Measurements from ENCODE around the gene CCDC18. TPM values are rescaled to one million over a fixed set of nuclear protein-coding genes. Genes with fewer than 3 reads are reported as not detected.
"Not testable (repeated sequence)": the region's sequence is repeated elsewhere in the genome, so short reads cannot be mapped to it uniquely, and the experiment has no call there.

Gene CCDC18
- total RNA-seq, 1 experiment from 2014 or later: 9.8 TPM

DNA sequence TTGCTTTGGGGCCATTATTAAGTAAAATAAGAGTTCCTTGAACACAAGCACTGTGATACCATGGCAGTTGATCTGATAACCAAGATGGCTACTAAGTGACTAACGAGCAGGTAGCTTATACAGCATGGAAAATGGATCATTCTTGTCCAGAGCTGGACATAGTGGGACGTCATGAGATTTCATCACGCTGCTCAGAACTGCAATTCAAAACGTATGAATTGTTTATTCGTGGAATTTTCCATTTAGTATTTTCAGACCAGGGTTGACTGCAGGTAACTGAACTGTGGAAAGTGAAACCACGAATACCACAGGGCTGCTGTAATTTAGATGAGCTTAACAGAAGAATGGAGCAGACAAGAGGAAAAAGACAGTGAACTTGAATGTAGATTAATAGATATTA lies 38.9 kb downstream of the CCDC18 start:
- DNase-seq (ENCODE audit: low spot score): no peak
- in situ Hi-C loops (cut with HindIII; ENCODE audit: low sequenced_read_pairs): no loop called here

DNA sequence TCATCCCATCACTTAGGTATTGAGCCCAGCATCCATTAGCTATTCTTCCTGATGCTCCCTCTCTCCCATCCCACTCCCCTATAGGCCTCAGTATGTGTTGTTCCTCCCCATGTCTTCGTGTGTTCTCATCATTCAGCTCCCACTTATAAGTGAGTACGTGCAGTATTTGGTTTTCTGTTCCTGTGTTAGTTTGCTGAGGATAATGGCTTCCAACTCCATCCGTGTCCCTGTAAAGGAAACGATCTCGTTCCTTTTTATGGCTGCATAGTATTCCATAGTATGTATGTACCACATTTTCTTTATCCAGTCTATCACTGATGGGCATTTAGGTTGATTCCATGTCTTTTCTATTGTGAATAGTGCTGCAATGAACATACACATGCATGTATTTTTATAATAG lies 40.2 kb downstream of the CCDC18 start:
- DNase-seq (ENCODE audit: low spot score); in situ Hi-C loops (cut with HindIII; ENCODE audit: low sequenced_read_pairs): not testable (repeated sequence)

DNA sequence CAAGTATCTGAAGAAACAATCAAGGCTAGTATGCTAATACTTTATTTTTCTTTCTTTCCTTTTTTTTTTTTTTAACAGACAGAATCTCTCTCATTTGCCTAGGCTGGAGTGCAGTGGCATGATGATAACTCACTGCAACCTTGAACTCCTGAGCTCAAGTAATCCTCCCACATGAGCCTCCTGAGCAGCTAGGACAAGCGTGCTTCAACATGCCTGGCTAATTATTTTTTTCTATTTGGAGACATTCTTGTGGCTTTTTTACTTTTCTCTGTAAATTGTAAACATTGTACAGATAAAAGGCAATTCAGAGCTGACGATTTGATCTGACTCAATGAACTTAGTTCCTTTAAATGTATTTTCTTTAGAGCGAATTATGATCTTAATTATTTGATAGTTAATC lies 41.4 kb downstream of the CCDC18 start:
- no peak for DNase-seq (ENCODE audit: low spot score)
- in situ Hi-C loops (cut with HindIII; ENCODE audit: low sequenced_read_pairs): no loop called here

DNA sequence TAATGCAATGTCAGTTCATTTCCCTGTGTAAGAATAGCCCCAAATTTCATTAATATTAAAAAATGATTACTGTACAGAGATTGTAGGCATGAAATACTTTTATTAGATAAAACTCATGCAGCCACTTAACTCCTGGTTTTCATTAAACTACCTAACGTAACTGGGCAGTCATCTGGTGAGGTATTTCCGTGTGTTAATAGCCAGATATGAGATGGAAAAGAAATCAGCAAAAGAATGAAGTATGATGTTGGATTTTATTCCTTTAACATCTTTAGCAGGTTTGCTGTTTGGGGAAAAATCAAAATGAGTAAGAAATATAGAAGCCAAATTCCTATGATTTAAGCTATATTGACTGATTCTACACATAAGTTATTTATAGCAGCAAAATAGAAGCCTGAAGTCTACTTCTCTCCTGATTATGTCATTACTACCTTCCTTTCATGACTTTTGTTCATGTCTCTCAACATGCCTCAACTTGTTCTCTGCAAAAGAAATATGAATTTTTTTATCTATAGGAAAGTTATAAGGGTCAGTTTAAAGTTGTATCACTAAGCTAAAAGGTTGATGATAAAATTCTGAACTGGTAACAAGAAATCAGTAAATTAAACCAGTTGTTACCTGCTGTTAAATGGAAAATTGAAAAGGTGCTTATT lies 42.6 kb downstream of the CCDC18 start:
- DNase-seq (ENCODE audit: low spot score): no peak
- in situ Hi-C loops (cut with HindIII; ENCODE audit: low sequenced_read_pairs): no loop called here

DNA sequence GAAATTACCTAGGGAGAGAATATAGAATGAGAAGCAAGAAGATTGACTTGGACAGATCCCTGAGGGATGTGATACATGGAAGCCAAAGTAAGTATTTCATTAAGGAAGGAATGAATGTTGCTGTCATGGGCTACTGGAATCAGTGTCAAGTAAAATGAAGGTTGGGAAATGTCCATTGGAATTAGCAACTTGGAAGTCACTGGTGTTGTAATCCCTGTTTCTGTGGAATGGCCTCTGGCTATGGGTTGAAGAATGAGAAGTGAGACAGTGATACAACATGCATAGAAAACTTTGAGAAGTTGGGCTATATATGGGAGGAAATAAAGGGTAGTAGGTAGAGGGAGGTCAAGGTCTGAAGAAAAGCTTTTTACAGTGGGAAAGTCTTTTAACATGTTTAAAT lies 54.7 kb downstream of the CCDC18 start:
- no peak for DNase-seq (ENCODE audit: low spot score)
- in situ Hi-C loops (cut with HindIII; ENCODE audit: low sequenced_read_pairs): no loop called here

DNA sequence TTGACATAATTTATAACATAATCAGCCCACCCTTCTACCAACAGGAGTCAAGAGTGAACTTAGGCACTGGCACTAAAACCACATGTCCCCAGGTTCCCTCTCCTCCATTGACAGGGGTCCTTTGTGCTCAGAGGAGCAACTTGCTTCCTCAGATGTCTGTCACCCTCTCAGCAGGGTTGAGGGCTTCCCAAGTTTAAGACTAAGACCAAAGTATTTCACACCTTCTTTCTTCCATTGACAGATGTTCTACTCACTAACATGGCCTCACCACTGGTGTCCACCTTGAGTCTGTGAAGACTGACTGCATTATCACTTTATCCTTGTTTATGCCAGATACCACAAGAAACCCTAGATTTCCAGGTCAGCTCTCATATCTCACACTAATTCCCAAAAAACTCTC lies 56.5 kb downstream of the CCDC18 start:
- in situ Hi-C loops (cut with HindIII; ENCODE audit: low sequenced_read_pairs): no loop called here
- no peak for DNase-seq (ENCODE audit: low spot score)

DNA sequence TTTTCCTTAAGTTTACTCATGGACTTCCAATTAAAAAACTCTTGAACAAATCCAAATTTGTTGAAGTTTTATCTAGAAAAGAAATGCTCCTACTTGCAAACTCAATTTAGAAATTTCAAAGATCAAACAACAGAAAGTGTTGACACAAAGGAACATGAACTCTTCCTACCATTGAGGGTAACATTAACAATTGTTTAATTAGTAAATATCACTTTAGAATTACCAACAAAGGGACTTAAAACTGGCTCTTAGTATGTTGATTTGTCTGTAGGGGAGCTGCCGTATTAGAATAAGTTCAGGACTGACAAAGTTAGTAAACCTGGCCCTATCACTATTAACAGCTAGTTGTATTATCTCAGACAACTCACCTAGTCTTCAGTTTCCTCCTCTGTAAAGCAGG lies 57.9 kb downstream of the CCDC18 start:
- DNase-seq (ENCODE audit: low spot score): no peak
- in situ Hi-C loops (cut with HindIII; ENCODE audit: low sequenced_read_pairs): no loop called here

DNA sequence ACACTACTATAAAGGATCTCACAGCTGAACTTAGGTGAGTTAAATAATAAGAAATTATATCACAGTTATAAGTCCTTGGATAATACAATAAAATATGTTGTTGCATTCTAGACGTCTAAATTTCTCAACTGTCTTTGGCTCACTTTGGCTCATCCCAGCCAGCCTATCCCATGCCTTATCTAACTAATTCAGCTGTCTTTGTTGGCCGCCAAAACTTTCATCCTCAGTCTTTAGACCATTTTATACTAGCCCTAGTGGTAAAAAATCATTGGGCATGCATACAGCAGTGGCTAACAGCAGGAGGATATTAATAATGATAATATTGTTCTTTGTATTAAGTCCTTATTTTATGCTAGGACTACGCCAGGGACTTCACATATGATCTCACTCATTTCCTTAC lies 59.3 kb downstream of the CCDC18 start:
- no peak for DNase-seq (ENCODE audit: low spot score)
- in situ Hi-C loops (cut with HindIII; ENCODE audit: low sequenced_read_pairs): no loop called here

DNA sequence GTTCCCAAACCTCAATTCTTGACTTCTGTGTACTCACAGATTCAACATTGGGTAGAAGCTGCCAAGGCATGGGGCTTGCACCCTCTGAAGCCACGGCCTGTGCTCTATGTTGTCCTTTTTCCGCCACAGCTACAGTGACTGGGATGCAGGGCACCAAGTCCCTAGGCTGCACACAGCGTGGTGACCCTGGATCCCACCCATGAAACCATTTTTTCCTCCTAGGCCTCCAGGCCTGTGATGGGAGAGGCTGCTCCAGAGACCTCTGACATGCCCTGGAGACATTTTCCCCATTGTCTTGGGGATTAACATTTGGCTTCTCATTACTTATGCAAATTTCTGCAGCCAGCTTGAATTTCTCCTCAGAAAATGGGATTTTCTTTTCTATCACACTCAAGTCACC lies 62.7 kb downstream of the CCDC18 start:
- in situ Hi-C loops (cut with HindIII; ENCODE audit: low sequenced_read_pairs); DNase-seq (ENCODE audit: low spot score): not testable (repeated sequence)

DNA sequence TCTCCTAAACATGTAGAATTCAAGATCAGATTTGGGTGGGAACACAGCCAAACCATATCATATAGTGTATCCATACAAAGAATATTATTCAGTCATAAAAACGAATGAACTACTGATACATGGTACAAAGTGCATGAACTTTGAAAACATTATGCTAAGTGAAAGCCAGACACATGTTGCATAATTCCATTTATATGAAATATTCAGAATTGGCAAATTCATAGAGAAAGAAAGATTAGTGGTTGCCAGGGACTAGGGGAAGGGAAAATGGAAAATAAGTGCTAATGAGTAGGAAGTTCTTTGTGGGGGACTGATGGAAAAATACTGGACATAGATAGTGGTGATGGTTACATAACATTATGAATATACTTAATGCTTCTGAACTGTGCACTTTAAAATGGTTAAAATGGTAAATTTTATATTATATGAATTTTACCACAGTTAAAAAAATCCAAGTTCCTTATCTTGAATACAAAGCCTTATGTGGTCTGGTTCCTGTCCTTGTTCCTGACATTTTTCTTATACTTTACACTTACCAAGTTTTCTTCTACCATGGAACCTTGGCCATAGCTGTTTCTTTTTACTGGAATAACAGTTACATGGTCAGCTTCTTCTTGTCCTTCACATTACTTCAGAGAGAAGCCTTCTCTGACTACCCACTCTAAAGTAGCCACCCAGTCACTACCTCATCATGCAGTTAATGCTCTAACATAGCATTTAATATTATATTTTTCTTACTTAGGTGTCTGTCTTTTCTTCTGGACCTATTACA lies 64.0 kb downstream of the CCDC18 start:
- in situ Hi-C loops (cut with HindIII; ENCODE audit: low sequenced_read_pairs): no loop called here
- no peak for DNase-seq (ENCODE audit: low spot score)

DNA sequence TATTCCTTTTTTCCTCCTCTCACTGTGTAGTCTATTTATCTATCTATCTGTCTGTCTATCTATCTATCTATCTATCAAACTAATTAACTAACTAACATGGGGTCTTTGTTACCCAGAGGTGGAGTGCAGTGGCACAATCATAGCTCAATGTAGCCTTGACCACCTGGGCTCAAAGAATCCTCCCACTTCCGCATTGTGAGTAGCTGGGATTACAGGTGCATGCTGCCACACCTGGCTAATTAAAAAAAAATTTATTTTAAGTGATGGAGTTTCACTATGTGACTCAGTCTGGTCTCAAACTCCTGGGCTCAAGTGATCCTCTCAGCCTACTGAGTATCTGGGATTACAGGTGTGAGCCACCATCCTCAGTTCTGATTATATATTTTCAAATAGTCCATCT lies 71.4 kb downstream of the CCDC18 start:
- no peak for DNase-seq (ENCODE audit: low spot score)
- in situ Hi-C loops (cut with HindIII; ENCODE audit: low sequenced_read_pairs): no loop called here

DNA sequence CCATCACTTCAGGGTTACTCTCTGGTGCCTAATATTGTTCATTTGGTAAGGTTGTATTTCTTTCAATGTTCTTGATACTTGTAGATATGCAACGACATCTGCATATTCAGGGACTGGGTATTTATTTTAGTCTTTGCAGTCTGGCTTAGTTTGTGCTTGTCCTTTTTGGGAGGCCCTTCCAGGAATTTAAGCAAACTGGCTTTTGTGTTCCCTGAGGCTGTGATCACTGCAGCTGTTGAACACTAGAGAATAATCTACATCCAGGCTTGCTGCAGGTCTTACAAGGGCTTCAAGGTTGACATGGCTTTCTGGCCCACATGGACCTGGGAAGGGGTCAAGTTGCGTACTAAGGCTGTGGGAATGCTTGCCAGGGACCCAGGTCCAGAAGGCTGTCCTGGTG lies 72.1 kb downstream of the CCDC18 start:
- DNase-seq (ENCODE audit: low spot score): no peak
- in situ Hi-C loops (cut with HindIII; ENCODE audit: low sequenced_read_pairs): no loop called here

DNA sequence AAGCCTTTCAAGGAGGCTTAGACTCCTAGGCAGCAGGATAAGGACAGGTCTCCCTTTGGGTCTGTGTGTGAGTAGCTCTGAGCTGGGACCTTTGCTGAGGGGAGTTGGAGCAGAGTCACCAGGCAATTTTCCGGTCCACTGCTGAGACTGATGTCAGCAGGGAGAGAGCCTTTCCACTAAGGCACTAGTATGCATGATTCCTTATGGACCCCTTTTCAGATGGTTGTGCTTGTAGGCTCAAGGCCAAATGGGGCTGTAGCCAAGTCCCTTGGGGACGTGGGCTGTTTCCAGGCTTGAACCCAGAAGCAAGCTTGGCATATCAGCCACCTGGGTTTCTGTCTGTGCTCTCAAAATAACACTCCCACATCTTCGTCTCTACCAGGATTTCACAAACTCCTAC lies 73.0 kb downstream of the CCDC18 start:
- in situ Hi-C loops (cut with HindIII; ENCODE audit: low sequenced_read_pairs): no loop called here
- no peak for DNase-seq (ENCODE audit: low spot score)

DNA sequence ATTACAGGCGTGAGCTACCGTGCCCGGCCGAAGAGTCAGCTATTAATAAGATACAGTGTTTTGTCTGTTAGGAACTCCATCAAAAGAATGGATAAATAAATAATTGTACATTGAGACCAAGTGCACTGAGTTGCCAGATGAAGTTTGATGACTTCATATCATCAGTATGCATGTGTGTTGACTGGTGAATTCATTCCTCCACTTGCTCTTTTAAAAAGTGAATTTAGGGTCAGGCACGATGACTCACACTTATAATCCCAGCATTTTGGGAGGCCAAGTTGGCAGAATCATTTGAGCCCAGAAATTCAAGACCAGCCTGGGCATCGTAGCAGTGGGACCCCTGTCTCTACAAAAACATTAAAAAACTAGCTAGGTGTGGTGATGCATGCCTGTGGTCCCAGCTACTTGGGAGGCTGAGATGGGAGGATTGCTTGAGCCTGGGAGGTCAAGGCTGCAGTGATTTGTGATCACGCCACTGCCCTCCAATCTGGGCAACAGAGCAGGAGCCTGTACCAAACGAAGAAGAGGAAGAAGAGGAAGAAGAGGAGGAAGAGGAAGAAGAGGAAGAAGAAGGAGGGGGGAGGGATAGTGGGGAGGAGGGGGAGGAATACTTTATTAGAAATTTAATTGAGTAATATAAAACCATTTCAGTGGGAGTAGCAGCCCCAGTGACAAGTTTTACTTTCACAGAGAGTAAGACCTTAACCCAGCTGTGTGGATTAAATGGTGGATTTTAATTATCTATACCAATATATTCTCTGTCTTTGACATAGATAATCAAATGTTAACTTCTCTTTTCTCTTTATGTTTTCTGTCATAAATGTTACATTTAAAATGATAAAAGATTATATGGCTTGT lies 74.9 kb downstream of the CCDC18 start:
- in situ Hi-C loops (cut with HindIII; ENCODE audit: low sequenced_read_pairs): no loop called here
- DNase-seq (ENCODE audit: low spot score): no peak

DNA sequence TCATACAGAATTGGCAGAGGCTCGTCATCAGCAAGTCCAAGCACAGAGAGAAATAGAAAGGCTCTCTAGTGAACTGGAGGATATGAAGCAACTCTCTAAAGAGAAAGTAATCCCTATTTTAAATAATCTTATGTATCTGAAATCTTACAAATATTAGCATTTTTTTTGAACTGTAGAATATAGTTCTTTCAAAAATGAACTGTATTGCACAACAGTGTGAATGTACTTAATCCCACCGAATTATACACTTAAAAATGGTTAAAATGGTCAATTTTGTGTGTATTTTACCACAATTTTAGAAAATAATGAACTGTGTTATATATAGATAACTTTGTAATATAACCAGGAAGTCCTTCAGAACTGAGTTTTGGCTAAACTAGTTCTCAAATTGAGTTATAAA lies 75.9 kb downstream of the CCDC18 start:
- in situ Hi-C loops (cut with HindIII; ENCODE audit: low sequenced_read_pairs): no loop called here

DNA sequence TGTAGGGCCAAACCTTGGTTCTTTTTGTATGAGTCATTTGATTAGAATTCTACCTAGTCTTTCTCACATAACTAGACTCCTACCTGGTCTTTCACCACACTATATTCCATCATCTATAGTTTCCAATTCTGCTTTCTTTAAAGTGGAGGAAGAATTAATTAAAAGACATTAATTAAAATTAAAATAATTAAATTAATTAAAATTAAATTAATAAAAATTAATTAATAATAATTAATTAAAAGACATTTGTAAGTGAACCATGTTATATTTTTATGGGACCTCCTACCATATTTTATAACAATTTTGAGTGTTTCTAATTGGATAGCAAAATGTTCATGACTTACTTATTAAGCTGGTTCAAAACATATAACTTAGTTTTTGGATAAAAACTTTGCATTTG lies 77.4 kb downstream of the CCDC18 start:
- in situ Hi-C loops (cut with HindIII; ENCODE audit: low sequenced_read_pairs): no loop called here
- DNase-seq (ENCODE audit: low spot score): no peak

More for the DNA sequence above, 75.9 kb downstream of the CCDC18 start:
- DNase-seq (ENCODE audit: low spot score): no peak

DNA sequence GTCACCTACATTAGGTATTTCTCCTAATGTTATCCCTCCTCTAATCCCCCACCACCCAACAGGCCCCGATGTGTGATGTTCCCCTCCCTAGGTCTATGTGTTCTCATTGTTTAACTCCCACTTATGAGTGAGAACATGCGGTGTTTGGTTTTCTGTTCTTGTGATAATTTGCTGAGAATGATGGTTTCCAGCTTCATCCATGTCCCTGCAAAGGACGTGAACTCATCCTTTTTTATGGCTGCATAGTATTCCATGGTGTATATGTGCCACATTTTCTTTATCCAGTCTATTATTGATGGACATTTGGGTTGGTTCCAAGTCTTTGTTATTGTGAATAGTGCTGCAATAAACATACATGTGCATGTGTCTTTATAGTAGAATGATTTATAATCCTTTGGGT lies 80.2 kb downstream of the CCDC18 start:
- in situ Hi-C loops (cut with HindIII; ENCODE audit: low sequenced_read_pairs); DNase-seq (ENCODE audit: low spot score): not testable (repeated sequence)

DNA sequence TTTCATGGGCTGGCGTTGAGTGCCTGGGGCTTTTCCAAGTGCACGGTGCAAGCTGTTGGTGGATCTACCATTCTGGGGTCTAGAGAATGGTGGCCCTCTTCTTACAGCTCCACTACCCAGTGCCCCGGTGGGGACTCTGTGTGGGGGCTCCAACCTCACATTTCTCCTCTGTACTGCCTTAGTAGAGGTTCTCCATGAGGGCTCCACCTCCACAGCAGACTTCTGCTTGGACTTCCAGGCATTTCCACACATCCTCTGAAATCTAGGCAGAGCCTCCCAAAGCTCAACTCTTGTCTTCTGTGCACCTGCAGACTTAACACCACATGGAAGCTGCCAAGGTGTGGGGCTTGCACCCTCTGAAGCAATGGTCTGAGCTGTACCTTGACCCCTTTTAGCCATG lies 82.1 kb downstream of the CCDC18 start:
- no peak for DNase-seq (ENCODE audit: low spot score)
- in situ Hi-C loops (cut with HindIII; ENCODE audit: low sequenced_read_pairs): no loop called here

DNA sequence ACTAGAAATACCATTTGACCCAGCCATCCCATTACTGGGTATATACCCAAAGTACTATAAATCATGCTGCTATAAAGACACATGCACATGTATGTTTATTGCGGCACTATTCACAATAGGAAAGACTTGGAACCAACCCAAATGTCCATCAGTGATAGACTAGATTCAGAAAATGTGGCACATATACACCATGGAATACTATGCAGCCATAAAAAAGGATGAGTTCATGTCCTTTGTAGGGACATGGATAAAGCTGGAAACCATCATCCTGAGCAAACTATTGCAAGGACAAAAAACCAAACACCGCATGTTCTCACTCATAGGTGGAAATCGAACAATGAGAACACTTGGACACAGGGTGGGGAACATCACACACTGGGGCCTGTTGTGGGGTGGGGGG lies 88.4 kb downstream of the CCDC18 start:
- DNase-seq (ENCODE audit: low spot score); in situ Hi-C loops (cut with HindIII; ENCODE audit: low sequenced_read_pairs): not testable (repeated sequence)

DNA sequence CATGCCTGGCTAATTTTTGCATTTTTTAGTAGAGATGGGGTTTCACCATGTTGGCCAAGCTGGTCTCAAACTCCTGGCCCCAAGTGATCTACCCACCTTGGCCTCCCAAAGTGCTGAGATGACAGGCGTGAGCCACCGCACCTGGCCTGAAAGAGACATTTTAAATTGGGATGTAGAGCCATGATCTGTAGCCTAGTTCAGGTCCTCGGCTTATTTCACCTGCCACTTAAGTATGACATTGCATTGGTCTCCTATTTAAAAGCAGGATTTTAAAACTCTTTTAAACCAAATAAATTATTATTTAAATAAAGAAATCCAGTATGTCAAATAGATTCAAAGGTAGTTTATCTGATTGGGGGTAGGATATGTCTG lies 94.7 kb downstream of the CCDC18 start:
- in situ Hi-C loops (cut with HindIII; ENCODE audit: low sequenced_read_pairs); DNase-seq (ENCODE audit: low spot score): not testable (repeated sequence)
